ENCODE measurements around the gene PRDM7. TPM values are rescaled to one million over a fixed set of nuclear protein-coding genes. Genes with fewer than 3 reads are reported as not detected.
"Not testable (repeated sequence)": the region's sequence is repeated elsewhere in the genome, so short reads cannot be mapped to it uniquely, and the experiment has no call there.

Gene PRDM7
- polyA plus RNA-seq, 1 experiment, result not detected

- Histone ChIP-seq H3K4me3 (ENCODE audit: low read depth, low read length) (no peak overlapping the region), H3K36me3 (ENCODE audit: control insufficient read depth, insufficient read depth, low read length) (no peaks in the 10 kb centered on the region), H3K27me3 (ENCODE audit: control insufficient read depth, insufficient read depth, low read length) (no peaks in the 10 kb centered on the region; the same call in 1 of the 2 replicates)
- DNase-seq (ENCODE audit: low read depth), result no peak
- TF ChIP-seq, protein P1, sequence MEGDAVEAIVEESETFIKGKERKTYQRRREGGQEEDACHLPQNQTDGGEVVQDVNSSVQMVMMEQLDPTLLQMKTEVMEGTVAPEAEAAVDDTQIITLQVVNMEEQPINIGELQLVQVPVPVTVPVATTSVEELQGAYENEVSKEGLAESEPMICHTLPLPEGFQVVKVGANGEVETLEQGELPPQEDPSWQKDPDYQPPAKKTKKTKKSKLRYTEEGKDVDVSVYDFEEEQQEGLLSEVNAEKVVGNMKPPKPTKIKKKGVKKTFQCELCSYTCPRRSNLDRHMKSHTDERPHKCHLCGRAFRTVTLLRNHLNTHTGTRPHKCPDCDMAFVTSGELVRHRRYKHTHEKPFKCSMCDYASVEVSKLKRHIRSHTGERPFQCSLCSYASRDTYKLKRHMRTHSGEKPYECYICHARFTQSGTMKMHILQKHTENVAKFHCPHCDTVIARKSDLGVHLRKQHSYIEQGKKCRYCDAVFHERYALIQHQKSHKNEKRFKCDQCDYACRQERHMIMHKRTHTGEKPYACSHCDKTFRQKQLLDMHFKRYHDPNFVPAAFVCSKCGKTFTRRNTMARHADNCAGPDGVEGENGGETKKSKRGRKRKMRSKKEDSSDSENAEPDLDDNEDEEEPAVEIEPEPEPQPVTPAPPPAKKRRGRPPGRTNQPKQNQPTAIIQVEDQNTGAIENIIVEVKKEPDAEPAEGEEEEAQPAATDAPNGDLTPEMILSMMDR (IDR thresholded peaks at IDR 0.05; ENCODE audit: insufficient read depth, low read depth, low read length), result no peak
- ChIA-PET POLR2A (no interaction called here), CTCF (no interaction called here)
Observed at GRCh38 chr16:90010676-90011507, 66.2 kb downstream of the PRDM7 start.

DNA sequence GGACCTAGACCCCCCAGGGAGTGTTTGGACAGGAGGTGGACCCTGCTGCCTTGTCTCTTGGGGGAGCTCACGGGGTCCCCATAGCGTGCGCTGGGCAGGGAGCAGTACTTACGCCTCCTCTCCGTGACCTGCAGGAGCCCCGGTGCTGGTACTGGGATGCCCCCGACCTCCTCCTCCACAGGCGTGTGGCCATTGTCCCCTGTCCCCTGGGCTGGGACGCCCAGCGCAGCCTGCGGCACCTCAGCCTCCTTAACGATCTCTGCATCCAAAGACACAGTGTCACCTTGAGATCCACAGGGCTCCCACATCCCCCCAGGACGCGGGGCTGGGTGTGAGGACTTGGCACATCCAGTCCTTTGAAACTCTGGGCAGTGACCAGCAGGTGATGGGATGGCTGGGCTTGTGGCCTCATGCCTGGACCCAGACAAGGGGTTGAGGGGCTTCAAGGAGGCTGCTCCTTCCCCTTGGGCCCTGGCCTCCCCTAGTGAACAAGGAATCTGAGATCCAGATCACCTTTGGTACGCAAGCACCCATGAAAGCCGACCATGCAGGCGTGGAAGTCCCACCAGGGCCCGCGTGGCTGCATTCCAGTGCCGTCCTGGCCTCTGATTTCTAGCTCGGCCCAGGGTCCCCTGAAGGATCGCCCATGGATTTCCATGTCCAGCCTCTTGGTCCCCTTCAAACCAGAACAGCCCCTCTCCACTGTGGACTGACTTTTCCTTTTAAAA is 67.8 kb downstream of the PRDM7 start:
- Histone ChIP-seq H3K4me3 (ENCODE audit: low read depth, low read length) (no peak overlapping the region), H3K27me3 (ENCODE audit: control insufficient read depth, insufficient read depth, low read length) (no peaks in the 10 kb centered on the region; the same call in 1 of the 2 replicates), H3K36me3 (ENCODE audit: control insufficient read depth, insufficient read depth, low read length) (no peaks in the 10 kb centered on the region)
- CTCF ChIA-PET, result no interaction called here
- DNase-seq (ENCODE audit: low read depth), result no peak
- POLR2A ChIA-PET, result no interaction called here
- TF ChIP-seq, protein P1 (IDR thresholded peaks at IDR 0.05; ENCODE audit: insufficient read depth, low read depth, low read length), result no peak

GRCh38 chr16:90008708-90009145 is 68.4 kb downstream of the PRDM7 start:
- no peaks in the 10 kb centered on the region; the same call in 1 of the 2 replicates for H3K27me3 ChIP-seq (ENCODE audit: control insufficient read depth, insufficient read depth, low read length)
- TF ChIP-seq, protein P1 (IDR thresholded peaks at IDR 0.05; ENCODE audit: insufficient read depth, low read depth, low read length), result no peak
- H3K4me3 ChIP-seq (ENCODE audit: low read depth, low read length), result no peak overlapping the region
- no peaks in the 10 kb centered on the region for H3K36me3 ChIP-seq (ENCODE audit: control insufficient read depth, insufficient read depth, low read length)
- ChIA-PET POLR2A (no interaction called here), CTCF (no interaction called here)
- no peak for DNase-seq (ENCODE audit: low read depth)

DNA sequence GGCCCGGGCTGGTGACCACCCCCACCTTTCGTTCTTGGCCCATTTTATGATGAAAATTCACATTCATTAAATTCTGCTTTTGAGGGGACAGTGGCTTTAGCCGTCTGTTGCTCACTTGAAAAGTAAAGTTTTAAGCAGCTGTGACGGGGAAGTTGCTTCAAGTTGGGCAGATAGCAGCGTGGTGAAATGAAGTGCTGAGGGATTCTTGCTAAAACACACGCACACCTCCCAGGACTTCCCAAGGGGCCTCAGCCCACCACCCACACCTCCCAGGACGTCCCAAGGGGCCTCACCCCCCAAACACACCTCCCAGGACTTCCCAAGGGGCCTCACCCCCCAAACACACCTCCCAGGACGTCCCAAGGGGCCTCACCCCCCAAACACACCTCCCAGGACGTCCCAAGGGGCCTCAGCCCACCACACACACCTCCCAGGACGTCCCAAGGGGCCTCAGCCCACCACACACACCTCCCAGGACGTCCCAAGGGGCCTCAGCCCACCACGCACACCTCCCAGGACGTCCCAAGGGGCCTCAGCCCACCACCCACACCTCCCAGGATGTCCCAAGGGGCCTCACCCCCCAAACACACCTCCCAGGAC is 69.4 kb downstream of the PRDM7 start:
- H3K36me3 ChIP-seq (ENCODE audit: control insufficient read depth, insufficient read depth, low read length); POLR2A ChIA-PET; H3K4me3 ChIP-seq (ENCODE audit: low read depth, low read length); DNase-seq (ENCODE audit: low read depth); CTCF ChIA-PET; H3K27me3 ChIP-seq (ENCODE audit: control insufficient read depth, insufficient read depth, low read length): not testable (repeated sequence)

GRCh38 chr16:90007015-90007414 is 70.1 kb downstream of the PRDM7 start:
- Histone ChIP-seq H3K36me3 (ENCODE audit: control insufficient read depth, insufficient read depth, low read length) (no peaks in the 10 kb centered on the region), H3K27me3 (ENCODE audit: control insufficient read depth, insufficient read depth, low read length) (no peaks in the 10 kb centered on the region; the same call in 1 of the 2 replicates), H3K4me3 (ENCODE audit: low read depth, low read length) (no peak overlapping the region)
- ChIA-PET POLR2A (no interaction called here), CTCF (interaction anchor here (1.0 kb wide), 1 partner anchor 13 kb away, joined by 3 read pairs; no protein-coding TSS in a partner anchor)
- TF ChIP-seq, protein P1 (IDR thresholded peaks at IDR 0.05; ENCODE audit: insufficient read depth, low read depth, low read length), result no peak
- DNase-seq (ENCODE audit: low read depth), result no peak

Other genes starting within 250 kb of the PRDM7 start
- 2.2 and 2.3 TPM in 2 replicates for gene SPIRE2, start 248.9 kb downstream of the PRDM7 start, polyA plus RNA-seq (2011; rRNA removed)
- gene TCF25, start 203.7 kb downstream of the PRDM7 start, polyA plus RNA-seq (2011; rRNA removed), result 131 and 219 TPM in 2 replicates
- 4.6 and 7.2 TPM in 2 replicates for gene MC1R, start 158.5 kb downstream of the PRDM7 start, polyA plus RNA-seq (2011; rRNA removed)
- 55.2 and 108 TPM in 2 replicates for gene TUBB3, start 154.0 kb downstream of the PRDM7 start, polyA plus RNA-seq (2011; rRNA removed)
- gene DEF8, start 128.6 kb downstream of the PRDM7 start, polyA plus RNA-seq (2011; rRNA removed), result 75.5 and 109 TPM in 2 replicates
- 3.3 and 4.6 TPM in 2 replicates for gene DBNDD1, start 57.9 kb downstream of the PRDM7 start, polyA plus RNA-seq (2011; rRNA removed)

Data from BJ (cell line).